ENCODE data around the gene XPO6.

XPO6 gene

DNA sequence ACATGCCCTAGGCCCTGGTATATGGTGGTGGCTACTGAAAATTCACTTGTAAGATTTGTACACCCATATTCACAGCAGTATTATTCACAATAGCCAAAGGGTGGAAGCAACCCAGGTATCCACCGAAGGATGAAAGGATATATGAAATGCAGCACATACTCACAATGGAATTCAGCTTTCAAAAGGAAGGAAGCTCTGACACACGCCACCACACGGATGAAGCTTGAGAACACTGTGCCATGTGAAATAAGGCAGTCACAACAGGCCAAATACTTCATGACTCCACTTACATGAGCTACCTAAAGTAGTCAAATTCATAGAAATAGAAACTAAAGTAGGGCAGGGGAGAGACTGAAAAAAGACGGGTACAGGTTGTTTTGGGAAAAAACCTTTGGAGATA is 2.9 kb downstream of the XPO6 start:
- in situ Hi-C loops (cut with MboI; ENCODE audit: low sequenced_read_pairs), result no loop called here

DNA sequence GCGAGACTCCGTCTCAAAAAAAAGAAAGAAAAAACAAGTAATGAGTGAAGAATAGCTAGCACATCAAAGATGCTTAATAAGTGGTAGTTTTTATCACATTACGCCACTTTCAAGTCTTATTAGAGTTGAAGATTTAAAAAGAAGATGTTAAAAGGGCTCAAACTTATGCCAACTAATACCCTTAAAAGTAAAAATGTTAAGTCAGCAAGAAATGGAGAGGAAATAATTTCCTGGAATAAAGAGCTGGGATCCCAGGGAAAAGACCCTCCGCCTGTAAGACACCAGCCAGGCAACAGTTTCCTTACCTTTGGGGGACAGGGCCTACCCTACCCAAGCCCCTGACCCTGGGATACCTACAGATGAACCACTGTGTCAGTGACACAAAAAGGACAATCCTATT is 3.6 kb downstream of the XPO6 start:
- in situ Hi-C loops (cut with MboI; ENCODE audit: low sequenced_read_pairs), result no loop called here

GRCh38 chr16:28207399-28207798 is 4.4 kb downstream of the XPO6 start:
- in situ Hi-C loops (cut with MboI; ENCODE audit: low sequenced_read_pairs), result no loop called here

- in situ Hi-C loops (cut with MboI; ENCODE audit: low sequenced_read_pairs), result no loop called here
These were observed 5.8 kb downstream of the XPO6 start for GRCh38 chr16:28205974-28206373.

- in situ Hi-C loops (cut with MboI; ENCODE audit: low sequenced_read_pairs), result no loop called here
These were observed 6.5 kb downstream of the XPO6 start for GRCh38 chr16:28205117-28205899.

DNA sequence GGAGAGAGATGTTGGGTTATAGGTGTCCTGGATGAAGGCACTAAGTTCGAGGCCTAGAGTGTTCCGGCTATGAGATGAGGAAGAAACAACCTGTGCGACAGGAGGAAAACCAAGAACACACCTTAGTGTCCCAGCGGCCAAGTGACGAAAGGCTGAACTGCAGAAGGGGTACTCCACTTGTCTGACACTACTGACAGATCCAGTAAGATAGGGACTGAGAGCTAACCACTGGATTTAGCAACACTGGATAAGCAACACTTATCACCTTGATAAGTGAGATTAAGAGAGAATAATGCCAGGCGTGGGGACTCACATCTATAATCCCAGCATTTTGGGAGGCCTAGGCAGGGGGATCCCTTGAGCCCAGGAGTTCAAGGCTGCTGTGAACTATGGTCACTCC is 7.1 kb downstream of the XPO6 start:
- in situ Hi-C loops (cut with MboI; ENCODE audit: low sequenced_read_pairs), result no loop called here

DNA sequence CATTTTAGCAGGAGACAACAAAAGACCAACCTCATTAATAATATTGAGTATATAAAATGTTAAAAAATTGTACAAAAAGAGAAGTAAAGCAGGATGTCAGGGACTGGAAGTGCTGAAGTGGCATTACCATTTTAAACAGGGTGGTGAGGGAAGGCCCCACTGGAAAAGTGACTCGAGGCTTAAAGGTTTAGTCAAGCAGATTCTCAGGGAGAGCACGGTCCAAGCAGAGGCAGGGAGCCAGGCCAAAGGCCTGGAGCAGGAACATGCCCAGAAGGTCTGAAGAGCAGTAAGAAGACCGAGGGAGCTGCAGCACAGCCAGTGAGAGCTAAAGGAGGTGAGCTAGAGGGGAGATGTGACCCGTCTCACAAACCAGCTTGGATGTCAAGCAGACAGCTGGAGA is 7.6 kb downstream of the XPO6 start:
- in situ Hi-C loops (cut with MboI; ENCODE audit: low sequenced_read_pairs), result no loop called here

DNA sequence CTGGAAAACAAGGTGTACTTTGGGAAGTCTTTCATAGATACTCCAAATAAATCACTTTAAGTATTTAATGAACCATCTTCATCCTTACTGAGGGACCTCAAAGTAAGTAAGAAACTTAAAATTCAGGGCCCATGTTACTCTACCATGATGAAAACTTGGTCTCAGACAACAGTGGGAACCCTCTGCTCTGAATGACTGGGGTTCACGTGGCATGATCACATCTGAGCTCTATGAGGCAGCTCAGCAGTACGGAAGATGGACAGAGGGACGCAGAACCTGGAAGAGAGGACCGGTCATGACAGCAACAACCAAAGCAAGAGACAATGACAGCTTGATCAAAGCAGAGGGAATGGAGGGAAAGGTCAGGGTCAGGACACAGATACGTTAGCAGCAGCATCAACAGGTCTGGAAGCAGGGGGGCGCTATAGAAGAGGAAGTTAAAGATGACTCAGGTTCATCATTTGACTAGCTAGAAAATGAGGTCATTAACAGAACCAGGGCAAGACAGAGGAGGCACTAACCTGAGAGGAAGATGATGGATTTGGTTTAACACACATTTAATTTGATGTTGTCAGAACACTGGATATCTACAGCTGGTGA is 9.5 kb downstream of the XPO6 start:
- in situ Hi-C loops (cut with MboI; ENCODE audit: low sequenced_read_pairs), result no loop called here

GRCh38 chr16:28200661-28201060 is 11.1 kb downstream of the XPO6 start:
- in situ Hi-C loops (cut with MboI; ENCODE audit: low sequenced_read_pairs), result no loop called here

DNA sequence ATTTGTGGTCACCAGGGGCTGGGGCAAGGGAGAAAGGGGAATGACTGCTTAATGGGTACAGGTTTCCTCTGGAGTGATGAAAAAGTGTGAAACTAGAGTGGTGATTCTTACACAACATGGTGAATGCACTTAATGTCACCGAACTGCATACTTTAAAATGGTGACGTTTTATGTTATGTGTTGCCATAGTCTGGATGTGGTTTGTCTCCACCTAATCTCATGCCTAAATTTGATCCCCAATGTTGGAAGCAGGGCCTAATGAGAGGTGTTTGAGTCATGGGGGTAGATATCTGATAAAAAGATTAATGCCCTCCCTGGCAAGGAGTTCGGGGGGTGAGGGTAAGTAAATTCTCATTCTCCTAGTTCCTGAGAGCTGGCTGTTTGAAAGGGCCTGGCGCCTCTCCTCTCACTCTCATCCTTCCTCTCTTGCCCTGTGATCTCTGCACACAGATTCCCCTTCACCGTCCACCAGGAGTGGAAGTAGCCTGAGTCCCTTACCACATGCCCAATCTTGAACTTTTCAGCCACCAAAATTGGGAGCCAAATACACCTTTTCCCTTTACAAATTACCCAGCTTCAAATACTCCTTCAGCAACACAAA is 15.3 kb downstream of the XPO6 start:
- in situ Hi-C loops (cut with MboI; ENCODE audit: low sequenced_read_pairs), result no loop called here

DNA sequence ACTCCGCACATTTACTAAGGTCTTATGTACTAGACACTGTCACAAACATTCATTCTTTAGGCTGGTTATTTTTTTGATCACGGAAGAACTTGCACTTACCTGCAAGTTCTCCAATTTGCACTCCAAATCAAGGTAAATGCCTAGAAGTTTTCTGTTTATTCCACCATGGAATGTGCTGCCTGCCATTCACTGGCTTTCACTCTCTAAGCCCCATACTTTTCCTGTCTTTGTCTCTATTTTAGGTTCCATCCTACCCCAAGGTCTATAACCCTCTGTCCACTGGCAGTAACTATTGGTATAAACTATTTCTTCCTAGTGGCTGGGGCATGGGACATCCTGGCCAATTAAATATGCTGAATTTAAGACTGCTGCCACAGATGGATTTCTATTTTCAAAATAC is 15.9 kb downstream of the XPO6 start:
- in situ Hi-C loops (cut with MboI; ENCODE audit: low sequenced_read_pairs), result no loop called here

- in situ Hi-C loops (cut with MboI; ENCODE audit: low sequenced_read_pairs), result no loop called here
These were observed 18.0 kb downstream of the XPO6 start for GRCh38 chr16:28193530-28194423.

DNA sequence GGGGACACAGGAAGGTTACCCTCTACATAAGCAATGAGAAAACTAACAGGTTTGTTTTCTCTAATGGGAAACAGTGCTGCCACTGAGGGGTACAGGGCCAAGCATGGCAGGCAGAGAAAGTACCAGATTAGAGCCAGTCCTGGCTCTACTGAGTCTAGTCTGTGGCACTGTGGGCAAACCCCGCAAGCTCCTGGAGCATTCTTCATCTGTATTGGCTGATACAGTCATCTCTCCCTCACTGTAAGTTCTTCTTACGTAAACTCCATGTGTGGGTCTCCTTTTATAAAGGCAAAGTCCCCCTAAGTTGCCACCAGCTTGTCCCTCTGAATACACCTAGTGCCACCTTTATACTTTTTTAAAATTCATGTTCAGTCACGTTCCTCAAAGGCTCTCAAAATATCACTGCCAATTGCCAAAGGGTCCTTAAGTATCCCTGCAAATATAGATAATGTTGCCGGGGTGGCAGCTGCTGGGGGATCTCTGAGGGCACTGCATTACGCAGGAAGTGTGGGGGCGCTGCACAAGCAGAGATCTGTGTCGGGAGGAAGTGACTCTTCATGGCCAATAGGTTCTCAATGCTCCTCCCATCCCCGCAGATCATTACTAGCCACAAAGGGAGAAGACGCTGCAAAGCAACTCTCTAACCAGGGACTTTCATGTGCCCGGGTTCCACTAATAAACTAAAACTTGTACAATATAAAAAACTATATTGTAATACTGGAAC is 18.8 kb downstream of the XPO6 start:
- in situ Hi-C loops (cut with MboI; ENCODE audit: low sequenced_read_pairs), result no loop called here

DNA sequence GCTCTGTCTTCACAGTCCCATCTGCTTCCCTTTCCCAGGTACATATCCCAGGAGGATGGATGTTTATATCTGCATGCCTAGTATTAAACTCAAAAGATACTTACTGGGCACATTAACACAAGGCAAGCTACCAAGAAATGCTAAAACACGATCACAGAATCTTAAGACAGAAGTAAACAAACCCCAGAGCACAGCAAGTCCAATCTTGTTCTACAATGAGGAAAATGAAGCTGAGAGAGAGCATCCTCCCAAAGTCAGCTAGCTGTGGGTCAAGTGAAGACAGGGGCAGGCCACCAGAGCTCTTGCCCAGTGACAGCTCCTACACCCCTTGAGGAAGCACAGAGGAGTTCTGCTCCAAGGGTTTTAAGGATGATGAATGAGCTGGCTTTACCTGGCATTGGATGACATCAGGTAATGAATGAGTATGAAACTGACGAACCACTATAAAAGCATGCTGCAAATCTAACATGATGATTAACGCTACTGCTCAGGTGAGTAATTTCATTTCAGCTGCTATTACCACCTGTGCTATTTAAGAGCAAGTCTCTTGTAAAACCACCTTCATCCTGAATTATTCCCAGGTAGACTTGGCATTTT is 20.3 kb downstream of the XPO6 start:
- in situ Hi-C loops (cut with MboI; ENCODE audit: low sequenced_read_pairs), result no loop called here

DNA sequence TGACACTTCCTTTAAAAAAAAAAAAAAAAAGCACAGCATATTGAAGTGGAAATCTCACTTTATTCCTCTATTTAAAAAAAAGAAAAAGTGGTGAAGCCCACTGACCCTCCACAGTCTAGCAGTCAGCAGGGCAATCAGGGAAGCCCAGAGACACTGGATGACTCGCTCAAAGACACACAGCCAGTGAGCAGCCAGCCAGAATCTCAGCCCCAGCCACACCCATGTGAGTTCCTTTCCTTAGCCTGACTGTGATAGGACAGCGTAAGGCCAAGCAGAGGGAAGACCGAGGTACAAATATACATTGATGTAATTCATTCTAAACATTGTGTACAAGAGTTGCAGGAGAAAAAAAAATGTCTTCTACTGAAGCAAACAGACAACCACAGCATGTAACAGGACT is 22.5 kb downstream of the XPO6 start:
- in situ Hi-C loops (cut with MboI; ENCODE audit: low sequenced_read_pairs), result no loop called here

- in situ Hi-C loops (cut with MboI; ENCODE audit: low sequenced_read_pairs), result no loop called here
These were observed 23.5 kb downstream of the XPO6 start for GRCh38 chr16:28188085-28188916.

GRCh38 chr16:28187595-28188004 is 24.2 kb downstream of the XPO6 start:
- in situ Hi-C loops (cut with MboI; ENCODE audit: low sequenced_read_pairs), result no loop called here

GRCh38 chr16:28186752-28187151 is 25.0 kb downstream of the XPO6 start:
- in situ Hi-C loops (cut with MboI; ENCODE audit: low sequenced_read_pairs), result no loop called here

DNA sequence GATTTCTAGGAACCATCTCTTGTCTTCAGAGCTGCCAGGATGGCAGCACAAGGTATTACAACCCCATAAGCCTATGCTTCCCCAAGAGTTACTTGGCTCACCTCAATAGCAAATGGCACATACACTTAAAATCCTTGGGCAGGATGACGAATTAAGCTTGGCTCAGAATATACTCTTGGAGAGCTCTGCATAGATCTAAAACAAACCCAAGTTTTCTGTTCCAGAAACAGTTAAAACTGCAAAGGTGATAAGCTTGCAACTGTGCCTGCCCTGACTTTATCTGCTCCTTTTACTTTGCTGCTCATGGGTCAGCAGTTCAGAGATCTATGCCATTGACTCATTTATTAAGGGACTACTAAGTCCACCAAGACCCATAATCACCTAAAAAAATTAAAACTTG is 26.1 kb downstream of the XPO6 start:
- in situ Hi-C loops (cut with MboI; ENCODE audit: low sequenced_read_pairs), result no loop called here

Data from hTERT RPE-1 (cell line).